ENCODE measurements around the gene ST6GALNAC1. TPM values are rescaled to one million over a fixed set of nuclear protein-coding genes. Genes with fewer than 3 reads are reported as not detected.

The ST6GALNAC1 gene
- total RNA-seq, 1 experiment from 2014 or later: not detected

DNA sequence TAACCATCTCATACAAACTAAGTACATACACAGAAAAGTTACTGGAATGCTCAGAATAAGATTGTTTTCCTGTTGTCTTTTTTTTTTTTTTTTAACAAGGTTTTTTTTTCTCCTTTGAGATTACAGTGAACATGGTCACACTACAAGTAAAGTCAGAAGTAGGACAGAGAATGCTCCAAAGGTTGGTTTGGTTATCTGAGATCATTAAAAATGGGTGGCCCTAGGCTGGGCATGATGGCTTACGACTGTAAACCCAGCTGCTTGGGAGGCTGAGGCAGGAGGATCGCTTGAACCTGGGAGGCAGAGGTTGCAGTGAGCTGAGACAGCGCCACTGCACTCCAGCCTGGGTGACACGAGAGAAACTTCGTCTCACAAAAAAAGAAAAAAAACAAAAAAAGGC, 6.9 kb upstream of the ST6GALNAC1 start:
- peaks cover 7% of the 10 kb centered on the region for H3K9me3 Mint-ChIP-seq (ENCODE audit: unreplicated experiment)
- TF ChIP-seq, protein P1, sequence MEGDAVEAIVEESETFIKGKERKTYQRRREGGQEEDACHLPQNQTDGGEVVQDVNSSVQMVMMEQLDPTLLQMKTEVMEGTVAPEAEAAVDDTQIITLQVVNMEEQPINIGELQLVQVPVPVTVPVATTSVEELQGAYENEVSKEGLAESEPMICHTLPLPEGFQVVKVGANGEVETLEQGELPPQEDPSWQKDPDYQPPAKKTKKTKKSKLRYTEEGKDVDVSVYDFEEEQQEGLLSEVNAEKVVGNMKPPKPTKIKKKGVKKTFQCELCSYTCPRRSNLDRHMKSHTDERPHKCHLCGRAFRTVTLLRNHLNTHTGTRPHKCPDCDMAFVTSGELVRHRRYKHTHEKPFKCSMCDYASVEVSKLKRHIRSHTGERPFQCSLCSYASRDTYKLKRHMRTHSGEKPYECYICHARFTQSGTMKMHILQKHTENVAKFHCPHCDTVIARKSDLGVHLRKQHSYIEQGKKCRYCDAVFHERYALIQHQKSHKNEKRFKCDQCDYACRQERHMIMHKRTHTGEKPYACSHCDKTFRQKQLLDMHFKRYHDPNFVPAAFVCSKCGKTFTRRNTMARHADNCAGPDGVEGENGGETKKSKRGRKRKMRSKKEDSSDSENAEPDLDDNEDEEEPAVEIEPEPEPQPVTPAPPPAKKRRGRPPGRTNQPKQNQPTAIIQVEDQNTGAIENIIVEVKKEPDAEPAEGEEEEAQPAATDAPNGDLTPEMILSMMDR (IDR thresholded peaks at IDR 0.05; ENCODE audit: unreplicated experiment): no peak
- BruUV-seq (replicated peaks): no TSS peak
- POLR2A ChIA-PET: no interaction called here
- intact Hi-C loops (cut with micrococcal nuclease): no loop called here
- CTCF ChIA-PET: interaction anchor here (0.6 kb wide), 1 partner anchor 46 kb away, joined by 3 read pairs; no protein-coding TSS in a partner anchor
- H3K27me3 Mint-ChIP-seq (ENCODE audit: insufficient read depth, unreplicated experiment): peaks cover 36% of the 10 kb centered on the region
- H3K27ac Mint-ChIP-seq (ENCODE audit: low read depth, unreplicated experiment): no peak overlapping the region
- no peak for DNase-seq (ENCODE audit: unreplicated experiment)
- no peaks in the 10 kb centered on the region for H3K4me1 Mint-ChIP-seq (ENCODE audit: insufficient read depth, unreplicated experiment)
- peaks cover 6% of the 10 kb centered on the region for H3K36me3 Mint-ChIP-seq (ENCODE audit: insufficient read depth, unreplicated experiment)
- H3K4me3 Mint-ChIP-seq (ENCODE audit: unreplicated experiment): no peak overlapping the region

DNA sequence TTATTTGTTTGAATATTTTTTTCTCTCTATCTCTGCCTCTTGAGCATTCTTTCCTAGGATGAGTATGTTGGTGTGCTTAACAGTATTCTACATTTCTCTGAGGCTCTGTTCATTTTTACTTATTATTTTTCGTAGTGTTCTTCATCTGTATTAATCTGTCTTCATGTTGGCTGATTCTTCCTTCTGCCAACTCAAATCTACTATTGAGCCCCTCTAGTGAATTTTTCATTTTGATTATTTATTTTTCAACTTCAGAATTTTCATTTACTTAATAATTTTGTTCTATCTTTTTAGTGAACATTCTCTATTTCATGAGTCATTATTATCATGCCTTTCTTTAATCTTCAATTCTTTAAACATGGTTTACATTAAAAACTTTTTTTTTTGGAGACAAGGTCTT, 3.2 kb upstream of the ST6GALNAC1 start:
- no peak overlapping the region for H3K27ac Mint-ChIP-seq (ENCODE audit: low read depth, unreplicated experiment)
- DNase-seq (ENCODE audit: unreplicated experiment): no peak
- H3K4me1 Mint-ChIP-seq (ENCODE audit: insufficient read depth, unreplicated experiment): peaks cover 11% of the 10 kb centered on the region
- no peak overlapping the region for H3K4me3 Mint-ChIP-seq (ENCODE audit: unreplicated experiment)
- CTCF ChIA-PET: no interaction called here
- TF ChIP-seq, protein P1 (IDR thresholded peaks at IDR 0.05; ENCODE audit: unreplicated experiment): no peak
- POLR2A ChIA-PET: no interaction called here
- H3K27me3 Mint-ChIP-seq (ENCODE audit: insufficient read depth, unreplicated experiment): peaks cover 38% of the 10 kb centered on the region
- H3K9me3 Mint-ChIP-seq (ENCODE audit: unreplicated experiment): peaks cover 5% of the 10 kb centered on the region
- H3K36me3 Mint-ChIP-seq (ENCODE audit: insufficient read depth, unreplicated experiment): no peaks in the 10 kb centered on the region
- intact Hi-C loops (cut with micrococcal nuclease): no loop called here
- no TSS peak for BruUV-seq (replicated peaks)

DNA sequence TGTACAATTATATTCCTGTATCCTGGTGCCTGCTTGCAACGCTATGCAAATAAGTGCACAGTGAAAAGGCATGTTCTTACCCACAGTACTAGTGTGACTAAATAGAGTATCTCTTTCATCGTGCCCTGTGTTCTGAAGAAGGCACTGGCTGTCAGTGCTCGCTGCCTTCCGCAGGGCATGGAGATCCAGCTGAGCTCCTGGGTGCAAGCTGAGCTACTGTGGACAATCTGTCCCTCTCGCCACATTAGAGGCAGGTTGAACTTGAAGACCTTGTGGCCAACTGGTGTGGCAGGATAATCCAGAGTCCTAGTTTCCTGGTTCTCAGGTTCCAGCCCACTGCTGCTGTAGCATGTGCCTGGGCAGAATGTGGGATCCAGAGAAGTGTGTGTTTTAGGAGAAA, 1.9 kb upstream of the ST6GALNAC1 start:
- Mint-ChIP-seq H3K9me3 (ENCODE audit: unreplicated experiment) (no peaks in the 10 kb centered on the region), H3K36me3 (ENCODE audit: insufficient read depth, unreplicated experiment) (no peaks in the 10 kb centered on the region), H3K27ac (ENCODE audit: low read depth, unreplicated experiment) (no peak overlapping the region), H3K4me3 (ENCODE audit: unreplicated experiment) (no peak overlapping the region), H3K27me3 (ENCODE audit: insufficient read depth, unreplicated experiment) (peaks cover 31% of the 10 kb centered on the region), H3K4me1 (ENCODE audit: insufficient read depth, unreplicated experiment) (peaks cover 22% of the 10 kb centered on the region)
- TF ChIP-seq, protein P1 (IDR thresholded peaks at IDR 0.05; ENCODE audit: unreplicated experiment): no peak
- no TSS peak for BruUV-seq (replicated peaks)
- intact Hi-C loops (cut with micrococcal nuclease): no loop called here
- ChIA-PET CTCF (interaction anchor here (0.6 kb wide), 1 partner anchor 496 kb away, joined by 4 read pairs; no protein-coding TSS in a partner anchor), POLR2A (interaction anchor here (1.3 kb wide), 1 partner anchor 8 kb away, joined by 4 read pairs; no protein-coding TSS in a partner anchor)
- no peak for DNase-seq (ENCODE audit: unreplicated experiment)

DNA sequence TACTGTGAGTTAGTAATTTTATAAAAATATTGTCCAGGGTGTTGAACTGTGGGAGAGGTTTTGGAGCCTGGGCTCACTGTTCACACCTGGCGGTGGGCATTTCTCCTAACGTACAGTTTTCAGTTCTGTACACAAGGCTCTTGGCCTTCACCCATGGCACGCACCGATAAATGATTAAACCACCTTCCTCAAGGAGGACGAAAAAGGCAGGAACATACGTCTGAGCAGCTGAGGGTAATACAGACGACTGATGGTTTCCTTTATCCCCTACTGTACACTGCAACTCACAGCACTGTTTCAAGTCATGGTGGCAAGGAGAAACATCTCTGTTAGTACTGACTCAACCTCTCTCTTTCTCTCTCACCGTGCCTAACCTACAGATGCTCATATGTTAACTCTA, 1.4 kb upstream of the ST6GALNAC1 start:
- H3K4me3 Mint-ChIP-seq (ENCODE audit: unreplicated experiment): no peak overlapping the region
- H3K27me3 Mint-ChIP-seq (ENCODE audit: insufficient read depth, unreplicated experiment): peaks cover 31% of the 10 kb centered on the region
- BruUV-seq (replicated peaks): no TSS peak
- H3K27ac Mint-ChIP-seq (ENCODE audit: low read depth, unreplicated experiment): no peak overlapping the region
- no peaks in the 10 kb centered on the region for H3K36me3 Mint-ChIP-seq (ENCODE audit: insufficient read depth, unreplicated experiment)
- peaks cover 22% of the 10 kb centered on the region for H3K4me1 Mint-ChIP-seq (ENCODE audit: insufficient read depth, unreplicated experiment)
- DNase-seq (ENCODE audit: unreplicated experiment): no peak
- ChIA-PET POLR2A (interaction anchor here (1.3 kb wide), 1 partner anchor 7 kb away, joined by 4 read pairs; no protein-coding TSS in a partner anchor), CTCF (no interaction called here)
- intact Hi-C loops (cut with micrococcal nuclease): no loop called here
- TF ChIP-seq, protein P1 (IDR thresholded peaks at IDR 0.05; ENCODE audit: unreplicated experiment): no peak
- no peaks in the 10 kb centered on the region for H3K9me3 Mint-ChIP-seq (ENCODE audit: unreplicated experiment)

Data from MCF 10A (cell line).